ENCODE measurements around the gene TSPAN4. TPM values are rescaled to one million over a fixed set of nuclear protein-coding genes. Genes with fewer than 3 reads are reported as not detected.
A peak's percentile ranks its signal among the peaks of the same experiment; 100 is the strongest.

Gene TSPAN4
- total and polyA plus RNA-seq, 2 of the 13 experiments (the other 11 are each of a cell fraction or from before 2014, with no cell fraction given): 31.7 to 68.3 TPM

DNA sequence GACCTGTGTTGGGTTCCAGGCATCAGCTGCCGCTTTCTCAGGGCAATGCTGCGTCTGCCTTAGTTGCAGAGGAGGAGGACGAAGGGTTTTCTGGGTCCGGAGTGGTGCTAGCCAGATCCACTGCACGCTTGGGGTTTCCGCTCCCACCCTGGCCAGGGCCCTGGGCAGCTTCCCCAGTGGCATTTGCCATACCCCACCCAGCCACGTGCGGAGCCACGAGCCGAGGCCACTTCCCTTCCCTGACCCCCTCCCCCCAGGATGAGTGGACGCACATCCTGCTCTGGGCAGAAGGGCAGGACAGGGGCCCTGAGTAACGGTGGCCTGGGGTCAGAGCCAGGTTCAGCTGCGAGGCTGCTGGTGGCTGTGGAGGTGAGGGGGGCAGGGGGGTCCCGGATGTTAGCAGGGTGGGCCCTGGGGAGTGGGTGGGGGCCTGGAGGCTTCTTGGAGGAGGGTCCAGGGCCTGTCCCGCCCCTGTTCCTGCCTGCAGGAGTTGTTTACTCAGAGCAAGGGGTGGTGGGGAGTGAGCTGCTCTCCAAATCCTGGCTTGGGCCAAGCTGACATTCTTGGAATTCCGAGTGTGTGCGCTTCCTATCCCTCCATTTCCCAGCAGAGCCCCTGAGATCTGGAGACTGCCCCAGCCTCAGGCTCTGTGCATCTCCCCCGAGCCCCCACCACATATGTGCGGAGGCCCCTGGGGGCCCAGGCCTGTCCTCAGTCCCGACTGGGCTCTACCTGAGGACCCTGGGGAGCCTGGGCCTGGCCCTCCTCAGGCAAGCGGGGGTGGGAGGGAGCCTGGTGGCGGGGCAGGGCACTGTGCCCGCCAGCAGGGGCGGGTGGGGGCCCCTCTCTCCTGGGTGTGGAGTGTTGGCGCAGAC lies 1.4 kb downstream of the TSPAN4 start (continued):
- TF ChIP-seq, protein P1, sequence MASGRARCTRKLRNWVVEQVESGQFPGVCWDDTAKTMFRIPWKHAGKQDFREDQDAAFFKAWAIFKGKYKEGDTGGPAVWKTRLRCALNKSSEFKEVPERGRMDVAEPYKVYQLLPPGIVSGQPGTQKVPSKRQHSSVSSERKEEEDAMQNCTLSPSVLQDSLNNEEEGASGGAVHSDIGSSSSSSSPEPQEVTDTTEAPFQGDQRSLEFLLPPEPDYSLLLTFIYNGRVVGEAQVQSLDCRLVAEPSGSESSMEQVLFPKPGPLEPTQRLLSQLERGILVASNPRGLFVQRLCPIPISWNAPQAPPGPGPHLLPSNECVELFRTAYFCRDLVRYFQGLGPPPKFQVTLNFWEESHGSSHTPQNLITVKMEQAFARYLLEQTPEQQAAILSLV (CRISPR knock-in tag; IDR thresholded peaks at IDR 0.05; ENCODE audit: borderline replicate concordance): peak; percentile 93
- no peak for TF ChIP-seq ZNF460 (CRISPR knock-in tag; IDR thresholded peaks at IDR 0.05; ENCODE audit: borderline replicate concordance)
- TF ChIP-seq RAD21 (CRISPR knock-in tag; IDR thresholded peaks at IDR 0.05): no peak
- TF ChIP-seq, protein P2, sequence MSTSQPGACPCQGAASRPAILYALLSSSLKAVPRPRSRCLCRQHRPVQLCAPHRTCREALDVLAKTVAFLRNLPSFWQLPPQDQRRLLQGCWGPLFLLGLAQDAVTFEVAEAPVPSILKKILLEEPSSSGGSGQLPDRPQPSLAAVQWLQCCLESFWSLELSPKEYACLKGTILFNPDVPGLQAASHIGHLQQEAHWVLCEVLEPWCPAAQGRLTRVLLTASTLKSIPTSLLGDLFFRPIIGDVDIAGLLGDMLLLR (CRISPR knock-in tag; IDR thresholded peaks at IDR 0.05): peak; percentile 81; the same call in 1 of the 2 replicates
- TF ChIP-seq REPIN1 (CRISPR knock-in tag; IDR thresholded peaks at IDR 0.05; ENCODE audit: borderline replicate concordance, low read depth): 0 out of 2 replicates have a peak, but pooled peaks have one; percentile 17
- no peak for TF ChIP-seq RFX1 (IDR thresholded peaks at IDR 0.05)
- TF ChIP-seq HOXA9 (CRISPR knock-in tag; IDR thresholded peaks at IDR 0.05; ENCODE audit: borderline replicate concordance): peak; percentile 78; the same call in 1 of the 2 replicates
- TF ChIP-seq EP300 (IDR thresholded peaks at IDR 0.05; ENCODE audit: low read depth in 2 of 2, low read length in 2 of 2): peak in 1 of 2 experiments; percentile 42; a peak in 1 of 4 replicates
- TF ChIP-seq EP300 (CRISPR knock-in tag; IDR thresholded peaks at IDR 0.05; ENCODE audit: borderline replicate concordance): peak; percentile 41; the same call in 1 of the 2 replicates
- TF ChIP-seq HMG20B (CRISPR knock-in tag; conservative IDR thresholded peaks at IDR 0.05): peak; percentile 13; the same call in 1 of the 2 replicates
- TF ChIP-seq ZNF605 (CRISPR knock-in tag; IDR thresholded peaks at IDR 0.05): peak; percentile 56
- TF ChIP-seq ZFP41 (CRISPR knock-in tag; IDR thresholded peaks at IDR 0.05; ENCODE audit: borderline replicate concordance): no peak
- TF ChIP-seq, protein P3, sequence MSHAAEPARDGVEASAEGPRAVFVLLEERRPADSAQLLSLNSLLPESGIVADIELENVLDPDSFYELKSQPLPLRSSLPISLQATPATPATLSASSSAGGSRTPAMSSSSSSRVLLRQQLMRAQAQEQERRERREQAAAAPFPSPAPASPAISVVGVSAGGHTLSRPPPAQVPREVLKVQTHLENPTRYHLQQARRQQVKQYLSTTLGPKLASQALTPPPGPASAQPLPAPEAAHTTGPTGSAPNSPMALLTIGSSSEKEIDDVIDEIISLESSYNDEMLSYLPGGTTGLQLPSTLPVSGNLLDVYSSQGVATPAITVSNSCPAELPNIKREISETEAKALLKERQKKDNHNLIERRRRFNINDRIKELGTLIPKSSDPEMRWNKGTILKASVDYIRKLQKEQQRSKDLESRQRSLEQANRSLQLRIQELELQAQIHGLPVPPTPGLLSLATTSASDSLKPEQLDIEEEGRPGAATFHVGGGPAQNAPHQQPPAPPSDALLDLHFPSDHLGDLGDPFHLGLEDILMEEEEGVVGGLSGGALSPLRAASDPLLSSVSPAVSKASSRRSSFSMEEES (CRISPR knock-in tag; IDR thresholded peaks at IDR 0.05): peak; percentile 81
- TF ChIP-seq GATA4 (IDR thresholded peaks at IDR 0.05; ENCODE audit: borderline replicate concordance, low read depth): 0 out of 2 replicates have a peak, but pooled peaks have one; percentile 19
- TF ChIP-seq MTF1 (CRISPR knock-in tag; IDR thresholded peaks at IDR 0.05): no peak
- no peak; the same call in 1 of the 2 replicates for TF ChIP-seq YEATS4 (CRISPR knock-in tag; IDR thresholded peaks at IDR 0.05; ENCODE audit: borderline replicate concordance)
- no peak for TF ChIP-seq NFATC3 (CRISPR knock-in tag; IDR thresholded peaks at IDR 0.05)
- TF ChIP-seq TCF7L2 (IDR thresholded peaks at IDR 0.05; ENCODE audit: low read depth, low read length): no peak
- TF ChIP-seq ZC3H13 (CRISPR knock-in tag; IDR thresholded peaks at IDR 0.05): peak; percentile 86; the same call in 1 of the 2 replicates
- TF ChIP-seq ZNF761 (CRISPR knock-in tag; conservative IDR thresholded peaks at IDR 0.05): no peak
- peak in 1 of 2 experiments; percentile 37; a peak in 1 of 4 replicates for TF ChIP-seq KLF16 (CRISPR knock-in tag; IDR thresholded peaks at IDR 0.05)
